Panc1 (cell line): Measurements from ENCODE around the gene AGBL4. TPM values are rescaled to one million over a fixed set of nuclear protein-coding genes. Genes with fewer than 3 reads are reported as not detected.

Experiments
- ATAC-seq: fragments of 200-7000 bp; cut with Tn5 transposase; 2 replicates; pipeline ENCODE4 v1.9.1; 2020; ENCODE audit warnings: mild to moderate bottlenecking, moderate library complexity
- BruUV-seq: library from RNA; stranded (reverse); fragments of 400-500 nt; replicated peaks from 2 replicates; lab custom pipeline; 2021; lab: Mats Ljungman, UMichigan
- CTCF ChIA-PET: fragments of 300-600 bp; sonication (Branson Sonifier 250); formaldehyde crosslinking; loops from one replicate; lab custom pipeline; 2022; ENCODE audit warnings: antibody characterized with exemption; lab: Charles Lee
- POLR2A ChIA-PET: fragments of 300-600 bp; sonication (Branson Sonifier 250); formaldehyde crosslinking; loops from one replicate; lab custom pipeline; 2022; ENCODE audit warnings: antibody characterized with exemption; lab: Charles Lee
- DNase-seq: peaks from one replicate; pipeline ENCODE4 v3.0.0-alpha.2; 2010; ENCODE audit warnings: low read depth, low spot score
- H3K27ac ChIP-seq: 2 replicates; pipeline ENCODE4 v1.5.1; 2011; ENCODE audit warnings: mild to moderate bottlenecking, low read length, inconsistent platforms
- H3K27me3 ChIP-seq: fragments of 200-500 bp; sonication (Bioruptor generic); 2 replicates; pipeline ENCODE4 v1.6.0; 2014; ENCODE audit warnings: low read length, inconsistent platforms; ENCODE audit not compliant: control insufficient read depth, insufficient read depth
- H3K36me3 ChIP-seq: fragments of 200-500 bp; sonication (Bioruptor generic); 2 replicates; pipeline ENCODE4 v1.5.1; 2014; ENCODE audit warnings: inconsistent platforms, mild to moderate bottlenecking, low read length, moderate library complexity; ENCODE audit not compliant: control insufficient read depth, insufficient read depth
- H3K4me1 ChIP-seq: 2 replicates; pipeline ENCODE4 v1.5.1; 2011; ENCODE audit warnings: inconsistent platforms, mild to moderate bottlenecking, low read length, moderate library complexity; ENCODE audit not compliant: control insufficient read depth, insufficient read depth
- H3K4me3 ChIP-seq, 2 experiments: 2 replicates each; pipeline ENCODE4 v1.5.1; 2011 to 2012; ENCODE audit warnings: low read depth in 2 of 2, low read length in 2 of 2, mild to moderate bottlenecking in 2 of 2, inconsistent platforms in 1 of 2, moderate library complexity in 1 of 2
- H3K9me3 ChIP-seq: fragments of 200-500 bp; sonication (Bioruptor generic); 2 replicates; pipeline ENCODE4 v1.5.1; 2014; ENCODE audit warnings: low read depth, mild to moderate bottlenecking, inconsistent platforms, low read length, moderate library complexity; ENCODE audit not compliant: control insufficient read depth, insufficient read depth
- POLR2AphosphoS5 ChIP-seq: IDR thresholded peaks from 2 replicates; pipeline ENCODE4 v1.6.1; 2012; ENCODE audit warnings: mild to moderate bottlenecking, low read depth, low read length, moderate library complexity
- SIN3A ChIP-seq: IDR thresholded peaks from 2 replicates; pipeline ENCODE4 v1.6.1; 2012; ENCODE audit warnings: low read depth, mild to moderate bottlenecking, low read length, moderate library complexity, borderline replicate concordance; ENCODE audit not compliant: insufficient read depth
- TCF7L2 ChIP-seq: IDR thresholded peaks from 2 replicates; pipeline ENCODE4 v1.6.1; 2011; ENCODE audit warnings: mild to moderate bottlenecking, low read depth, low read length, inconsistent platforms
- in situ Hi-C: cut with HindIII; loops from 2 replicates; pipeline ENCODE4 v1.10.0; 2016; ENCODE audit warnings: low sequenced_read_pairs, low pct_unique_long_range_greater_than_20kb
- intact Hi-C: fragments of 100-400 bp; cut with micrococcal nuclease; formaldehyde crosslinking; loops from one replicate; pipeline ENCODE4 v1.10.0; 2022; ENCODE audit not compliant: unreplicated experiment
- total RNA-seq: library from RNA; stranded (reverse); gene quantifications from one replicate; pipeline ENCODE4 v1.2.1, GENCODE V29; 2021; ENCODE audit not compliant: unreplicated experiment
- TF ChIP-seq, protein P1 (sequence below), 2 experiments: IDR thresholded peaks; 2 replicates each; pipeline ENCODE4 v1.6.1; 2011 to 2012; ENCODE audit warnings: low read depth in 2 of 2, control low read depth in 1 of 2, low read length in 1 of 2, mild to moderate bottlenecking in 1 of 2, moderate library complexity in 1 of 2; ENCODE audit not compliant: insufficient read depth in 1 of 2
- TF ChIP-seq, protein P2 (sequence below): fragments of 450-650 bp; IDR thresholded peaks from 2 replicates; pipeline ENCODE4 v1.5.1; 2017; ENCODE audit warnings: mild to moderate bottlenecking

Gene AGBL4
- total RNA-seq, 1 experiment from 2014 or later = not detected

DNA sequence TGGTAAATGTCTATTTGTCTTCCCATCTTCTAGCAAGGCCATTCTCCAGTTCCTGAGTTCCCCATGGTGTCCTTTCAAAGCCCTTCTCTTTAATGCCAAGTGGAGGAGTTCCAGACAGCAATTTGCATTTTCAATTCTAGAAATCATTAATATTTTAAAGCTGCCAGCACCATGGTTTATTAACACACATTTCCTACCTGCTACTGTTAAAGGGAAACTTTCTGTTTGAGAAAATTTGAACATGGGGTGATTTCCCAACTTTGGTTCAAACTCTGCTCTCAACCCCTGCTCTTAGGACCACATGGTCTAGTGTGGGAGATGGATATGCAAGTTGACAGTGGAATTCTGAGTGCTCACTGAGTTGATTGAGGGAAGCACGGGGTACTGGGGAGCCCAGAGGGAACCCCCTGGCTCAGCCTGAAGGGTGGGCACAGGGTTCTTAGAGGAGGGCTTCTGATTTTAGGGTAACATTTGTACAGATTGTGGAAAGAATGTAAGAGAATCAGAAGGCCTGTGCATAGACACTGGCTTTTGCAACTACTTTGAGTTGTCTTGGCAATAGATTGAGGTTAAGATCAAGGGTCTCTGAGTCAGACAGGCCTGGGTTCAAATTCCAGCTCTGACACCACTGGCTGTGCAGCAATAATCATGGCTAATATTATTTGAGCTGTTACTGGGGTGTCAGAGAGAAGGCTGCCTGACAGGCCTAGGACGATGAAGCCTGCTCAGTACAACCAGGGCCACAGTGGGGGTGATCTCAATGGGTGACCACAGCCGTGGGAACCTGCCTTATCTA is 1344.8 kb downstream of the AGBL4 start:
- CTCF ChIA-PET = interaction anchor here (1.0 to 2.8 kb wide), 2 partner anchors 139 to 1654 kb away, joined by 3 to 11 read pairs; no protein-coding TSS in a partner anchor
- H3K4me1 ChIP-seq = no peaks in the 10 kb centered on the region
- POLR2A ChIA-PET = interaction anchor here (0.6 kb wide), 1 partner anchor 1782 kb away, joined by 3 read pairs; no protein-coding TSS in a partner anchor
- H3K9me3 ChIP-seq = no peaks in the 10 kb centered on the region
- in situ Hi-C loops (no loop called here), intact Hi-C loops (loop anchor here (5.0 kb wide), 2 partner anchors 143 to 1668 kb away; no protein-coding TSS in a partner anchor)
- H3K4me3 ChIP-seq = no peak overlapping the region
- no peak for DNase-seq
- no TSS peak for BruUV-seq
- no peaks in the 10 kb centered on the region; the same call in 1 of the 2 replicates for H3K27me3 ChIP-seq
- TF ChIP-seq SIN3A (no peak), TCF7L2 (no peak), POLR2AphosphoS5 (no peak)
- TF ChIP-seq, protein P1, sequence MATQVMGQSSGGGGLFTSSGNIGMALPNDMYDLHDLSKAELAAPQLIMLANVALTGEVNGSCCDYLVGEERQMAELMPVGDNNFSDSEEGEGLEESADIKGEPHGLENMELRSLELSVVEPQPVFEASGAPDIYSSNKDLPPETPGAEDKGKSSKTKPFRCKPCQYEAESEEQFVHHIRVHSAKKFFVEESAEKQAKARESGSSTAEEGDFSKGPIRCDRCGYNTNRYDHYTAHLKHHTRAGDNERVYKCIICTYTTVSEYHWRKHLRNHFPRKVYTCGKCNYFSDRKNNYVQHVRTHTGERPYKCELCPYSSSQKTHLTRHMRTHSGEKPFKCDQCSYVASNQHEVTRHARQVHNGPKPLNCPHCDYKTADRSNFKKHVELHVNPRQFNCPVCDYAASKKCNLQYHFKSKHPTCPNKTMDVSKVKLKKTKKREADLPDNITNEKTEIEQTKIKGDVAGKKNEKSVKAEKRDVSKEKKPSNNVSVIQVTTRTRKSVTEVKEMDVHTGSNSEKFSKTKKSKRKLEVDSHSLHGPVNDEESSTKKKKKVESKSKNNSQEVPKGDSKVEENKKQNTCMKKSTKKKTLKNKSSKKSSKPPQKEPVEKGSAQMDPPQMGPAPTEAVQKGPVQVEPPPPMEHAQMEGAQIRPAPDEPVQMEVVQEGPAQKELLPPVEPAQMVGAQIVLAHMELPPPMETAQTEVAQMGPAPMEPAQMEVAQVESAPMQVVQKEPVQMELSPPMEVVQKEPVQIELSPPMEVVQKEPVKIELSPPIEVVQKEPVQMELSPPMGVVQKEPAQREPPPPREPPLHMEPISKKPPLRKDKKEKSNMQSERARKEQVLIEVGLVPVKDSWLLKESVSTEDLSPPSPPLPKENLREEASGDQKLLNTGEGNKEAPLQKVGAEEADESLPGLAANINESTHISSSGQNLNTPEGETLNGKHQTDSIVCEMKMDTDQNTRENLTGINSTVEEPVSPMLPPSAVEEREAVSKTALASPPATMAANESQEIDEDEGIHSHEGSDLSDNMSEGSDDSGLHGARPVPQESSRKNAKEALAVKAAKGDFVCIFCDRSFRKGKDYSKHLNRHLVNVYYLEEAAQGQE (IDR thresholded peaks at IDR 0.05; ENCODE audit: insufficient read depth in 1 of 2, low read depth in 2 of 2, low read length in 1 of 2) = no peak
- TF ChIP-seq, protein P2, sequence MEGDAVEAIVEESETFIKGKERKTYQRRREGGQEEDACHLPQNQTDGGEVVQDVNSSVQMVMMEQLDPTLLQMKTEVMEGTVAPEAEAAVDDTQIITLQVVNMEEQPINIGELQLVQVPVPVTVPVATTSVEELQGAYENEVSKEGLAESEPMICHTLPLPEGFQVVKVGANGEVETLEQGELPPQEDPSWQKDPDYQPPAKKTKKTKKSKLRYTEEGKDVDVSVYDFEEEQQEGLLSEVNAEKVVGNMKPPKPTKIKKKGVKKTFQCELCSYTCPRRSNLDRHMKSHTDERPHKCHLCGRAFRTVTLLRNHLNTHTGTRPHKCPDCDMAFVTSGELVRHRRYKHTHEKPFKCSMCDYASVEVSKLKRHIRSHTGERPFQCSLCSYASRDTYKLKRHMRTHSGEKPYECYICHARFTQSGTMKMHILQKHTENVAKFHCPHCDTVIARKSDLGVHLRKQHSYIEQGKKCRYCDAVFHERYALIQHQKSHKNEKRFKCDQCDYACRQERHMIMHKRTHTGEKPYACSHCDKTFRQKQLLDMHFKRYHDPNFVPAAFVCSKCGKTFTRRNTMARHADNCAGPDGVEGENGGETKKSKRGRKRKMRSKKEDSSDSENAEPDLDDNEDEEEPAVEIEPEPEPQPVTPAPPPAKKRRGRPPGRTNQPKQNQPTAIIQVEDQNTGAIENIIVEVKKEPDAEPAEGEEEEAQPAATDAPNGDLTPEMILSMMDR = no peak
- ATAC-seq = no peak
- H3K27ac ChIP-seq = no peak overlapping the region
- no peaks in the 10 kb centered on the region for H3K36me3 ChIP-seq

DNA sequence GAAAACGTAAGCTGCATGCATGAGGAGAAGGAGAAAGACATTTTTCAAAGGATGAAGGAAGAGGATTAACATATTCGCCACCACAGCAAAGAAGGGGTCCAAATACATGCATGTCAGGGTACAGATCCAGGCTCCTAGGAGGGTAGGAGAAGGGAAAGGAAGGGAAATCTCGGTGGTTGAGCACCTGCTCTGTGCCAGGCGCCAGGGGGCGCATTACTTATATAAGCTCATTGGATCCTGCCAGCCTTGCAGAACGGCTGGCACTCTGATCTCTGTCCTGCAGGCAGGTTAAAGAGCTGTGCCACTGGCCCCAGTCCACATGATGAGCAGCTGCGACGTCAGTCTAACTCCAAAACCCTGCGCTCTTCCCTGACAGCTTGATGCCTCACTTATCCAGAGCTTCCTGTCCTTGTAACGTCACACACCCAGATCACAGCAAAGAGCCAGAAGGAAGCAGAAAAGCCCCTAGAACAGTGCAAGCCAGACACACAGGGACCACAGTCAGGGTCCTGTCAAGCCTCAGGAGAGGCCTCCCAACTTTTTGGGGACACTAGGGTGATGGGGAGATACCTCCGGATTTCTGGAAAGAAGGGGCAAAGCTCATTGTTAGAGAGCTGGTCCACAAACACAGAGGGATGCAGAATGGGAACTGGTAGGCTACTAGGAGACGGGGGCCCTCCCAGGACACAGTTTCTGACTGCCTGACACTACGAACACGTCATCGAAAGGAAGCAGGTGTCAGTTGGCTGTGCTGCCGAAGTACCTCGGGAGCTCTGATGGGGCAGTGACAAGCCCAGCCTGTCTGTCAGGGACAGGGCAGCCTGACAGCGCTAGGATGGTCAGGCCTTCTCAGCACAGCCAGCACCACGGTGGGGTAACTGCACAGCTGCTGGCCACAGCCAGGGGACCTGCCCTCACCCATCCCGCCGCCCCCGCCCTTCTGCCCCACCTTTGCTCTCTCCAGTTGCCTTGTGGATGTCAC is 1346.2 kb downstream of the AGBL4 start:
- H3K4me1 ChIP-seq = no peaks in the 10 kb centered on the region
- no peak overlapping the region for H3K27ac ChIP-seq
- ATAC-seq (peak; percentile 88), DNase-seq (no peak)
- BruUV-seq = no TSS peak
- no peak overlapping the region for H3K4me3 ChIP-seq
- H3K27me3 ChIP-seq = no peaks in the 10 kb centered on the region; the same call in 1 of the 2 replicates
- intact Hi-C loops (loop anchor here (5.0 kb wide), 2 partner anchors 145 to 1670 kb away; no protein-coding TSS in a partner anchor), in situ Hi-C loops (no loop called here)
- H3K36me3 ChIP-seq = no peaks in the 10 kb centered on the region
- no peaks in the 10 kb centered on the region for H3K9me3 ChIP-seq
- ChIA-PET CTCF (interaction anchor here (0.6 to 2.8 kb wide), 5 partner anchors 18 to 1656 kb away, joined by 3 to 11 read pairs (median 3); no protein-coding TSS in a partner anchor), POLR2A (no interaction called here)
- no peak for TF ChIP-seq TCF7L2
- no peak for TF ChIP-seq SIN3A
- TF ChIP-seq, protein P1 (IDR thresholded peaks at IDR 0.05; ENCODE audit: insufficient read depth in 1 of 2, low read depth in 2 of 2, low read length in 1 of 2) = no peak
- TF ChIP-seq, protein P2 = peak; percentile 88
- TF ChIP-seq POLR2AphosphoS5 = no peak
